Endothelial cell of umbilical vein (primary cell): ENCODE results near the gene TPH1. TPM values are rescaled to one million over a fixed set of nuclear protein-coding genes. Genes with fewer than 3 reads are reported as not detected.

Experiments
- BruUV-seq: library from RNA; stranded (reverse); fragments of 400-500 nt; replicated peaks from 2 replicates; lab custom pipeline; 2021; lab: Mats Ljungman, UMichigan
- CTCF ChIA-PET: fragments of 300-600, 350-600 bp; sonication (Branson Sonifier 250); formaldehyde crosslinking; loops from one replicate; lab custom pipeline; 2021; ENCODE audit warnings: antibody characterized with exemption, inconsistent platforms; lab: Charles Lee
- POLR2A ChIA-PET: fragments of 300-600, 350-600 bp; sonication (Branson Sonifier 250); formaldehyde crosslinking; loops from one replicate; lab custom pipeline; 2021; ENCODE audit warnings: antibody characterized with exemption, inconsistent platforms; lab: Charles Lee
- DNase-seq: peaks from one replicate; pipeline ENCODE4 v3.0.0-alpha.2; 2011; ENCODE audit warnings: low read depth, low spot score
- FAIRE-seq: peaks from 2 replicates; lab custom pipeline; 2011; peaks lifted over from hg19 to GRCh38; lab: Jason Lieb, UNC
- H2AFZ ChIP-seq: 2 replicates; pipeline ENCODE4 v1.6.0; 2012; ENCODE audit warnings: low read depth, low read length, control low read depth, inconsistent platforms
- H3K27ac ChIP-seq: 2 replicates; pipeline ENCODE4 v1.5.1; 2011; ENCODE audit warnings: low read depth, mild to moderate bottlenecking, control low read depth, low read length, moderate library complexity; ENCODE audit not compliant: insufficient read depth
- H3K27me3 ChIP-seq, 2 experiments: 2 replicates each; pipeline versions ENCODE4 v1.6.0 to v1.6.1; 2011; ENCODE audit warnings: low read length in 2 of 2, mixed read lengths in 1 of 2; ENCODE audit not compliant: control insufficient read depth in 2 of 2, insufficient read depth in 2 of 2
- H3K36me3 ChIP-seq, 2 experiments: 2 replicates in 1 of 2; 3 replicates in 1 of 2; pipeline ENCODE4 v1.5.1; 2011; ENCODE audit warnings: low read length in 2 of 2, mild to moderate bottlenecking in 1 of 2, moderate library complexity in 1 of 2; ENCODE audit not compliant: control insufficient read depth in 2 of 2, insufficient read depth in 2 of 2; ENCODE audit errors: extremely low read depth in 1 of 2
- H3K4me1 ChIP-seq: 3 replicates; pipeline ENCODE4 v1.5.1; 2011; ENCODE audit warnings: mild to moderate bottlenecking, low read length; ENCODE audit not compliant: control insufficient read depth, insufficient read depth; ENCODE audit errors: extremely low read depth
- H3K4me2 ChIP-seq: 2 replicates; pipeline ENCODE4 v1.6.1; 2011; ENCODE audit warnings: low read length, control low read depth, mixed read lengths; ENCODE audit not compliant: insufficient read depth
- H3K4me3 ChIP-seq, 3 experiments: fragments of 200-600 bp in 1 of 3; sonication (generic), shearing (Covaris generic) in 1 of 3; replicated peaks in 1 of 3; 2 replicates each; pipeline ENCODE4 v1.5.1; 2011 to 2016; ENCODE audit warnings: control low read depth in 3 of 3, low read length in 3 of 3, mild to moderate bottlenecking in 2 of 3, inconsistent platforms in 1 of 3, low read depth in 1 of 3, moderate library complexity in 1 of 3; ENCODE audit not compliant: insufficient read depth in 1 of 3
- H3K79me2 ChIP-seq: 2 replicates; pipeline ENCODE4 v1.6.0; 2012; ENCODE audit warnings: low read length, inconsistent platforms; ENCODE audit not compliant: control insufficient read depth, insufficient read depth
- H3K9ac ChIP-seq: replicated peaks from 2 replicates; pipeline ENCODE3; 2011; ENCODE audit warnings: low read length, control low read depth; ENCODE audit not compliant: insufficient read depth; ENCODE audit errors: extremely low read depth
- H3K9me1 ChIP-seq: replicated peaks from 3 replicates; pipeline ENCODE4 v1.6.0; 2011; ENCODE audit warnings: mild to moderate bottlenecking, low read length; ENCODE audit not compliant: control insufficient read depth, insufficient read depth; ENCODE audit errors: extremely low read depth
- H3K9me3 ChIP-seq: replicated peaks from 2 replicates; pipeline ENCODE4 v1.5.1; 2012; ENCODE audit warnings: low read length, inconsistent platforms; ENCODE audit not compliant: control insufficient read depth, insufficient read depth
- H4K20me1 ChIP-seq: replicated peaks from 2 replicates; pipeline ENCODE3; 2011; ENCODE audit warnings: mild to moderate bottlenecking, low read length; ENCODE audit not compliant: control insufficient read depth, insufficient read depth; ENCODE audit errors: extremely low read depth
- EZH2 ChIP-seq: IDR thresholded peaks from 2 replicates; pipeline ENCODE4 v1.6.1; 2012; ENCODE audit warnings: borderline replicate concordance, low read depth, mild to moderate bottlenecking, moderate library complexity, low read length, inconsistent platforms; ENCODE audit not compliant: severe bottlenecking
- FOS ChIP-seq: IDR thresholded peaks from 2 replicates; pipeline ENCODE4 v1.6.1; 2011; ENCODE audit warnings: mild to moderate bottlenecking, low read length, moderate library complexity, borderline replicate concordance; ENCODE audit not compliant: insufficient read depth
- JUN ChIP-seq: IDR thresholded peaks from 2 replicates; pipeline ENCODE4 v1.6.1; 2011; ENCODE audit warnings: borderline replicate concordance, low read depth; ENCODE audit not compliant: insufficient read length, insufficient read depth
- MYC ChIP-seq: IDR thresholded peaks from one replicate; pipeline ENCODE4 v1.6.1; 2011; ENCODE audit warnings: mild to moderate bottlenecking, low read depth, low read length
- dilution Hi-C: fragments of 300-500 bp; cut with MboI; formaldehyde crosslinking; loops from one replicate; pipeline ENCODE4 v1.15.0; 2019; ENCODE audit warnings: low sequenced_read_pairs; ENCODE audit not compliant: extremely low pct_ligation_motif_present
- intact Hi-C: fragments of 100-400 bp; cut with micrococcal nuclease; formaldehyde crosslinking; loops from one replicate; pipeline ENCODE4 v1.10.0; 2022
- polyA plus RNA-seq, 4 experiments: library from polyadenylated mRNA; depleted of rRNA in 3 of 4; stranded (reverse) in 3 of 4; unstranded in 1 of 4; fragments of >200 nt; gene quantifications; 2 replicates each; pipeline versions ENCODE4 v1.2.1 to v1.2.3, GENCODE V29; 2011 to 2012; ENCODE audit warnings: missing spikeins in 1 of 4
- total RNA-seq: library from RNA; stranded (reverse); gene quantifications from 2 replicates; pipeline ENCODE4 v1.2.3, GENCODE V29; 2021

Gene TPH1
- total and polyA plus RNA-seq, 2 donors (not counting 3 experiments of a cell fraction or from before 2014, with no cell fraction given): 0.07 TPM

DNA sequence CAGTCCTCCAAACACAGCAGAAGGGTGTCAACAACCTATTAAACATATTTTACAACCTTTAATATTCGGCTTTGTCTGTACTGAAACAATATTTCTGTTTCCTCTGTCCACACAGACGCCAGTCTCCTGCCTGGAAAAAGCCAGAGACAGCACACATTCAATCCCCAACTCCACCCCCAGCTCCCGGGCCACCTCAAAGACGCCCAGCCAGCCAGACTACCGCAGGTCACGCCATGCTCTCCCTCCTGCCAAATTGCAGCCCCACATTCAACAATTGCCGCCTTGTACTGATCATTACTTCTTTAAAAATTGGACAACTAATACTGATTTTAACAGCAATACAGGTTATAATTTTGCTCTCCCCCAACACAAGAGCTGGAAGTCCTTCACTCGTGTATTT lies 34.4 kb downstream of the TPH1 start:
- Histone ChIP-seq H3K9me1 (no peaks in the 10 kb centered on the region), H3K27ac (no peak overlapping the region), H3K4me3 (no peak overlapping the region), H2AFZ (no peak overlapping the region), H3K9ac (no peak overlapping the region), H3K4me1 (peaks cover 9% of the 10 kb centered on the region), H3K36me3 (no peaks in the 10 kb centered on the region), H3K4me2 (peak overlapping the region; percentile 70), H3K79me2 (no peaks in the 10 kb centered on the region), H4K20me1 (no peaks in the 10 kb centered on the region), H3K27me3 (peaks cover 7 to 16% of the 10 kb centered on the region in 2 experiments), H3K9me3 (no peaks in the 10 kb centered on the region)
- ChIA-PET POLR2A (no interaction called here), CTCF (interaction anchor here (1.0 kb wide), 1 partner anchor 20 kb away, joined by 3 read pairs; no protein-coding TSS in a partner anchor)
- FAIRE-seq (no peak), DNase-seq (no peak)
- TF ChIP-seq JUN: no peak
- no peak for TF ChIP-seq FOS
- intact Hi-C loops: loop anchor here (1.0 to 5.0 kb wide), 3 partner anchors 69 to 311 kb away; partner anchors contain the start of genes GTF2H1, HPS5 and SAAL1
- dilution Hi-C loops: no loop called here
- BruUV-seq: no TSS peak

- H2AFZ ChIP-seq: no peak overlapping the region
- H3K36me3 ChIP-seq: no peaks in the 10 kb centered on the region
- H3K27me3 ChIP-seq: peaks cover 5 to 13% of the 10 kb centered on the region in 2 experiments
- ChIA-PET CTCF (interaction anchor here (1.0 kb wide), 1 partner anchor 20 kb away, joined by 3 read pairs; no protein-coding TSS in a partner anchor), POLR2A (no interaction called here)
- no peak overlapping the region for H3K4me2 ChIP-seq
- dilution Hi-C loops (no loop called here), intact Hi-C loops (loop anchor here (5.0 kb wide), 1 partner anchor 311 kb away; the partner anchor contains the start of genes GTF2H1 and HPS5)
- no peak overlapping the region for H3K4me3 ChIP-seq
- no peak for DNase-seq
- no peak for TF ChIP-seq EZH2
- TF ChIP-seq MYC: no peak
- no peak for TF ChIP-seq FOS
- H3K79me2 ChIP-seq: no peaks in the 10 kb centered on the region
- BruUV-seq: no TSS peak
- H3K4me1 ChIP-seq: peaks cover 9% of the 10 kb centered on the region
- H3K9me1 ChIP-seq: no peaks in the 10 kb centered on the region
- H3K27ac ChIP-seq: no peak overlapping the region
- H3K9ac ChIP-seq: no peak overlapping the region
- H4K20me1 ChIP-seq: no peaks in the 10 kb centered on the region
- no peaks in the 10 kb centered on the region for H3K9me3 ChIP-seq
- no peak for FAIRE-seq
Observed at GRCh38 chr11:18010977-18011586, 35.0 kb downstream of the TPH1 start.
